Lung (tissue), 12 donors: ENCODE data around the gene FNDC4. TPM values are rescaled to one million over a fixed set of nuclear protein-coding genes. Genes with fewer than 3 reads are reported as not detected.
A peak's percentile ranks its signal among the peaks of the same experiment; 100 is the strongest.

Source experiments
- ATAC-seq: fragments of 200-7000 bp; cut with Tn5 transposase; one replicate; pipeline ENCODE4 v1.9.1; 2020; ENCODE audit warnings: moderate number of reproducible peaks; ENCODE audit not compliant: insufficient read depth, low FRiP score
- DNase-seq, 3 donors: peaks; one replicate each; pipeline ENCODE4 v3.0.0-alpha.2; 2013 to 2017
- H3K27ac ChIP-seq, 2 donors: one replicate each; pipeline ENCODE4 v1.5.1; 2013; ENCODE audit warnings: mild to moderate bottlenecking in 2 of 2, moderate library complexity in 2 of 2, control low read depth in 1 of 2, inconsistent platforms in 1 of 2, low read depth in 1 of 2, low read length in 1 of 2
- H3K27me3 ChIP-seq, 3 donors: one replicate each; pipeline ENCODE4 v1.5.1; 2013; ENCODE audit warnings: low read length in 2 of 3; ENCODE audit not compliant: control insufficient read depth in 3 of 3, insufficient read depth in 3 of 3
- H3K36me3 ChIP-seq, 4 donors: one replicate each; pipeline ENCODE4 v1.5.1; 2013; ENCODE audit warnings: low read length in 4 of 4, mild to moderate bottlenecking in 1 of 4, moderate library complexity in 1 of 4; ENCODE audit not compliant: control insufficient read depth in 4 of 4, insufficient read depth in 4 of 4
- H3K4me1 ChIP-seq, 5 donors: one replicate each; pipeline ENCODE4 v1.5.1; 2013; ENCODE audit warnings: low read length in 5 of 5, mild to moderate bottlenecking in 2 of 5, moderate library complexity in 1 of 5; ENCODE audit not compliant: control insufficient read depth in 5 of 5, insufficient read depth in 5 of 5
- H3K4me3 ChIP-seq: one replicate; pipeline ENCODE4 v1.5.1; 2013; ENCODE audit warnings: mild to moderate bottlenecking, control low read depth, moderate library complexity
- H3K9ac ChIP-seq, 2 donors: one replicate each; pipeline ENCODE4 v1.5.1; 2013; ENCODE audit warnings: low read length in 2 of 2, control low read depth in 1 of 2; ENCODE audit not compliant: insufficient read depth in 1 of 2
- H3K9me3 ChIP-seq, 4 donors: one replicate each; pipeline ENCODE4 v1.5.1; 2013; ENCODE audit warnings: low read length in 3 of 4, mild to moderate bottlenecking in 1 of 4, moderate library complexity in 1 of 4; ENCODE audit not compliant: control insufficient read depth in 4 of 4, insufficient read depth in 3 of 4
- WGBS, 2 donors: extraction: QIAGEN DNeasy Blood & Tissue Kit; methylation state at CpG; one replicate each; pipeline ENCODE4 v1.1.7; 2013; 5-methylcytosine and 5-hydroxymethylcytosine counted together
- polyA plus RNA-seq, 2 donors: library from polyadenylated mRNA; stranded (reverse); fragments of 200-250 nt; gene quantifications; one replicate each; pipeline ENCODE4 v1.2.1, GENCODE V29; 2013
- total RNA-seq, 2 donors: library from RNA; depleted of rRNA in 1 of 2; stranded (reverse); fragments of >200 nt in 1 of 2; gene quantifications; one replicate each; pipeline ENCODE4 v1.2.1, GENCODE V29; 2014 to 2021
- TF ChIP-seq, protein P1 (sequence below): IDR thresholded peaks from 2 replicates; pipeline ENCODE4 v1.5.1; 2012; ENCODE audit warnings: mild to moderate bottlenecking; ENCODE audit errors: control extremely low read depth, extremely low read depth
- donor health status: control.
- donor health status: control.
- donor health status: Bipolar disorder and iron deficiency.
- donor health status: healthy.
- donor health status: DM: yes; HTN: yes; CAD: no.

Gene FNDC4
- total and polyA plus RNA-seq, 4 donors, result 2.8 to 6.9 (median 4.3) TPM

- H3K4me1 ChIP-seq, result peaks cover 0 to 9% (median 0%) of the 10 kb centered on the region in 5 donors
- H3K27me3 ChIP-seq, result peaks cover 0 to 4% (median 0%) of the 10 kb centered on the region in 3 donors
- no peaks in the 10 kb centered on the region for H3K36me3 ChIP-seq
- H3K9me3 ChIP-seq, result no peaks in the 10 kb centered on the region
- H3K4me3 ChIP-seq, result no peak overlapping the region
- H3K27ac ChIP-seq, result no peak overlapping the region
- TF ChIP-seq, protein P1, sequence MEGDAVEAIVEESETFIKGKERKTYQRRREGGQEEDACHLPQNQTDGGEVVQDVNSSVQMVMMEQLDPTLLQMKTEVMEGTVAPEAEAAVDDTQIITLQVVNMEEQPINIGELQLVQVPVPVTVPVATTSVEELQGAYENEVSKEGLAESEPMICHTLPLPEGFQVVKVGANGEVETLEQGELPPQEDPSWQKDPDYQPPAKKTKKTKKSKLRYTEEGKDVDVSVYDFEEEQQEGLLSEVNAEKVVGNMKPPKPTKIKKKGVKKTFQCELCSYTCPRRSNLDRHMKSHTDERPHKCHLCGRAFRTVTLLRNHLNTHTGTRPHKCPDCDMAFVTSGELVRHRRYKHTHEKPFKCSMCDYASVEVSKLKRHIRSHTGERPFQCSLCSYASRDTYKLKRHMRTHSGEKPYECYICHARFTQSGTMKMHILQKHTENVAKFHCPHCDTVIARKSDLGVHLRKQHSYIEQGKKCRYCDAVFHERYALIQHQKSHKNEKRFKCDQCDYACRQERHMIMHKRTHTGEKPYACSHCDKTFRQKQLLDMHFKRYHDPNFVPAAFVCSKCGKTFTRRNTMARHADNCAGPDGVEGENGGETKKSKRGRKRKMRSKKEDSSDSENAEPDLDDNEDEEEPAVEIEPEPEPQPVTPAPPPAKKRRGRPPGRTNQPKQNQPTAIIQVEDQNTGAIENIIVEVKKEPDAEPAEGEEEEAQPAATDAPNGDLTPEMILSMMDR, result no peak
- no peak for ATAC-seq
- 65 to 70% methylated on average over 4 of the region's 4 CpGs for WGBS, 2 donors
- peak in 1 of 3 donors; percentile 7 for DNase-seq
- H3K9ac ChIP-seq, result peak overlapping the region in 1 of 2 donors; percentile 79
Measured at GRCh38 chr2:27495840-27496356, 898 bp upstream of the FNDC4 start.

- no peak overlapping the region for H3K9ac ChIP-seq
- TF ChIP-seq, protein P1, result no peak
- peaks cover 0 to 14% (median 0%) of the 10 kb centered on the region in 5 donors for H3K4me1 ChIP-seq
- H3K27me3 ChIP-seq, result peaks cover 0 to 4% (median 0%) of the 10 kb centered on the region in 3 donors
- no peaks in the 10 kb centered on the region for H3K9me3 ChIP-seq
- no peak overlapping the region for H3K27ac ChIP-seq
- no peaks in the 10 kb centered on the region for H3K36me3 ChIP-seq
- peak; percentile 17 to 29 (median 26) for DNase-seq
- H3K4me3 ChIP-seq, result peak overlapping the region; percentile 51
- 26 to 28% methylated on average over 33 to 35 of the region's 35 CpGs for whole genome bisulfite sequencing, 2 donors
- peak; percentile 9 for ATAC-seq
Measured at GRCh38 chr2:27494284-27494943, 586 bp downstream of the FNDC4 start.

- TF ChIP-seq, protein P1, result no peak
- peak in 1 of 3 donors; percentile 17 for DNase-seq
- Histone ChIP-seq H3K9ac (no peak overlapping the region), H3K9me3 (no peaks in the 10 kb centered on the region), H3K27me3 (peaks cover 0 to 4% (median 0%) of the 10 kb centered on the region in 3 donors), H3K36me3 (no peaks in the 10 kb centered on the region), H3K4me3 (no peak overlapping the region), H3K4me1 (peaks cover 0 to 17% (median 2%) of the 10 kb centered on the region in 5 donors), H3K27ac (no peak overlapping the region)
- WGBS, 2 donors, result 91 to 94% methylated on average over 13 of the region's 13 CpGs
- ATAC-seq, result no peak
Measured at GRCh38 chr2:27493948-27494283, 1.1 kb downstream of the FNDC4 start.

- Histone ChIP-seq H3K4me1 (peaks cover 0 to 22% (median 6%) of the 10 kb centered on the region in 5 donors), H3K4me3 (no peak overlapping the region), H3K27me3 (no peaks in the 10 kb centered on the region), H3K27ac (no peak overlapping the region), H3K9ac (no peak overlapping the region), H3K36me3 (no peaks in the 10 kb centered on the region), H3K9me3 (no peaks in the 10 kb centered on the region)
- 90 to 92% methylated on average over 4 of the region's 4 CpGs for WGBS, 2 donors
- ATAC-seq (no peak), DNase-seq (no peak)
- TF ChIP-seq, protein P1, result no peak
Measured at GRCh38 chr2:27492557-27492956, 2.4 kb downstream of the FNDC4 start.
